Measurements from ENCODE around the gene TMEM94.

TMEM94 gene

DNA sequence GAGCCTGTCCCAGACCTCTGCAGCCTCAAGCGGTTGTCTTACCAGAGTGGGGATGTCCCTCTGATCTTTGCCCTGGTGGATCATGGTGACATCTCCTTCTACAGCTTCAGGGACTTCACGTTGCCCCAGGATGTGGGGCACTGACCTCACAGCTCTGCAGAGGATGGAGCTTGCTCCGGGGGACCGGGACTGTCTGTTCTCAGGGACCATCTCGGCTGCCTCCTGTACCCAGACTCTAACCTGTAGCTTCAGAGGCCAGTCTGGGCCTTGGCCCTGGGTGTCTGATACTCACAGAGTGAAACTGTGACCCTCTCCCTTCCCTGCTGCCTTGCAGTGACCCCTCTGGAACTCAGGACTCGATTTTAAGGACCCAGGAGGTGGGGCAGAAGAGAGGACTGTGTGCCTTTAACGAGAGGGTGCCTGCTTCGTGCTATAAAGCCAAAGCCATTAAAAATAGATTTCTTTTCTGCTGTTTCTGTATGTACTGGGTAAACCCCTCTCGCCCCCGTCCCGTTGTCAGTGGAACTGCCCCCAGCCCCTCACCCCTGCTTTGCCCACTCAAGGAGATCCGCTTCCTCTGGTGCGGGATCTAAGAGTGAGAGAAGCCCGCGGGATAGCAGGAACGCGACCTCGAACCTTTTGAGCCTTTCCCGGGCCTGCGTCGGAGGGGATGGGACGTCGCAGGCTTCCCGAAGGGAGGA lies 68.0 kb downstream of the TMEM94 start:
- Histone ChIP-seq H3K27ac (ENCODE audit: low read depth, low read length, poor library complexity, severe bottlenecking) (no peak overlapping the region), H3K9ac (ENCODE audit: low read length) (no peak overlapping the region; the same call in 1 of the 2 replicates), H3K4me3 (ENCODE audit: low read depth, low read length, poor library complexity, severe bottlenecking) (peak overlapping the region; percentile 69)

DNA sequence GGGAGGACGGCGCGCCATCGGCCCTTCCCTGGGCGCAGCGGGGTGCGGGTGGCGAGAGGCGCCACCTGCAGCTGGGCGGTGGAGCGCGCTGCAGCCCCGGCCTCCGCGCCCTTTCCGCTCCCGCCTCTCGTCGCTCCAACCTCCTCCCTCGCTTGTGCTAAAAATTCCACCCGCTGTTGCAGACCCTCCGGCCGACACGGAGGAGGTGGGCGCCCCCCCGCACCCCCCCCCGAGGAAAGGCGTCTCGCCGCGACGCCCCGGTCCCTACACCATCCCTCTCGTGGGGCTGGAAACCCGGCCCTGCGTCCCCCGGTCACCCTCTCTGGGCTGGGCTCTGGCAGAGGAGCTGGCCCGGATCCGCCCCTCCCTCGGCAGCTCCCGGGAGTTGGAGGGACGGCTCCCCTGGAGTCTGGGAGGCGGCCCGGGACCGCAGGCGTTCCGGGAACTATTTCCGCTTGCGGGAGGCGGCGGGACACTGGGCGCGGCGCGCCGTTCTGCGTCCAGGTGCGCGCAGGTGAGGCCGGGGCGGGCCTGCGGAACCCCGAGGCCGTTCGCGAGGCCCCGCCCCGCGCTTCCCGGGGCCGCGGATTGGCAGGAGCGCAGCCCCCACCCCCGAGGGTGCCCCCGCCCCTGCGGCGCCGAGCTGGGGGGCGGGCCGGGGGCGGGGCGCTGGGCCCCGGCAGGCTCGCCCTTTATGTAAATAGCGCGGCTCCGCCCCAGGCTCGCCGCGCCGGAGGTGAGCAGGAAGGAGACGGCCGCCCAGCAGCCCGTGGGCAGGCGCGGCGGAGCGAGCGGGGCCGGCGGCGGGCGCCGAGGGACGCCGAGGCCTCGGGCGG lies 68.8 kb downstream of the TMEM94 start, which contains the start of gene LLGL2:
TSS of gene LLGL2 (plus strand) at position 728 of the 836 bp plus-strand sequence. CDS start 17,730 bp downstream, outside the sequence.
- Histone ChIP-seq H3F3A (ENCODE audit: insufficient read depth, low read length) (no peaks in the 10 kb centered on the region), H3K36me3 (ENCODE audit: insufficient read depth, low read length) (no peaks in the 10 kb centered on the region), H3K27ac (ENCODE audit: low read depth, low read length, poor library complexity, severe bottlenecking) (no peak within 1 kb of the TSS), H3K9me3 (ENCODE audit: low read length) (no peaks in the 10 kb centered on the region), H3K4me1 (ENCODE audit: insufficient read depth, low read length, severe bottlenecking) (peaks cover 11% of the 10 kb centered on the region), H3K27me3 (ENCODE audit: insufficient read depth, low read length) (peaks cover 7% of the 10 kb centered on the region; the same call in 1 of the 2 replicates), H3K9me2 (ENCODE audit: low read depth, low read length) (no peaks in the 10 kb centered on the region), H3K9ac (ENCODE audit: low read length) (peak within 1 kb of the TSS; percentile 60; the same call in 1 of the 2 replicates), H3K79me2 (ENCODE audit: insufficient read depth, low read length) (no peaks in the 10 kb centered on the region), H4K20me1 (ENCODE audit: insufficient read depth, low read length) (no peaks in the 10 kb centered on the region), H2AFZ (ENCODE audit: low read length) (no peak within 1 kb of the TSS), H3K4me2 (ENCODE audit: low read length) (peak within 1 kb of the TSS; percentile 79), H3K4me3 (ENCODE audit: low read depth, low read length, poor library complexity, severe bottlenecking) (peak within 1 kb of the TSS; percentile 69)
- TF ChIP-seq, protein P1, sequence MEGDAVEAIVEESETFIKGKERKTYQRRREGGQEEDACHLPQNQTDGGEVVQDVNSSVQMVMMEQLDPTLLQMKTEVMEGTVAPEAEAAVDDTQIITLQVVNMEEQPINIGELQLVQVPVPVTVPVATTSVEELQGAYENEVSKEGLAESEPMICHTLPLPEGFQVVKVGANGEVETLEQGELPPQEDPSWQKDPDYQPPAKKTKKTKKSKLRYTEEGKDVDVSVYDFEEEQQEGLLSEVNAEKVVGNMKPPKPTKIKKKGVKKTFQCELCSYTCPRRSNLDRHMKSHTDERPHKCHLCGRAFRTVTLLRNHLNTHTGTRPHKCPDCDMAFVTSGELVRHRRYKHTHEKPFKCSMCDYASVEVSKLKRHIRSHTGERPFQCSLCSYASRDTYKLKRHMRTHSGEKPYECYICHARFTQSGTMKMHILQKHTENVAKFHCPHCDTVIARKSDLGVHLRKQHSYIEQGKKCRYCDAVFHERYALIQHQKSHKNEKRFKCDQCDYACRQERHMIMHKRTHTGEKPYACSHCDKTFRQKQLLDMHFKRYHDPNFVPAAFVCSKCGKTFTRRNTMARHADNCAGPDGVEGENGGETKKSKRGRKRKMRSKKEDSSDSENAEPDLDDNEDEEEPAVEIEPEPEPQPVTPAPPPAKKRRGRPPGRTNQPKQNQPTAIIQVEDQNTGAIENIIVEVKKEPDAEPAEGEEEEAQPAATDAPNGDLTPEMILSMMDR (IDR thresholded peaks at IDR 0.05; ENCODE audit: low read length), result peak; percentile 39; the same call in 1 of the 2 replicates
- no peak for TF ChIP-seq EZH2 (IDR thresholded peaks at IDR 0.05; ENCODE audit: borderline replicate concordance, low read length)

More for the DNA sequence above, 68.0 kb downstream of the TMEM94 start:
- H3K79me2 ChIP-seq (ENCODE audit: insufficient read depth, low read length), result no peaks in the 10 kb centered on the region
- peaks cover 7% of the 10 kb centered on the region; the same call in 1 of the 2 replicates for H3K27me3 ChIP-seq (ENCODE audit: insufficient read depth, low read length)
- no peaks in the 10 kb centered on the region for H4K20me1 ChIP-seq (ENCODE audit: insufficient read depth, low read length)
- no peak overlapping the region for H2AFZ ChIP-seq (ENCODE audit: low read length)
- peaks cover 11% of the 10 kb centered on the region for H3K4me1 ChIP-seq (ENCODE audit: insufficient read depth, low read length, severe bottlenecking)
- H3K4me2 ChIP-seq (ENCODE audit: low read length), result peak overlapping the region; percentile 79
- no peaks in the 10 kb centered on the region for H3F3A ChIP-seq (ENCODE audit: insufficient read depth, low read length)
- TF ChIP-seq, protein P1 (IDR thresholded peaks at IDR 0.05; ENCODE audit: low read length), result no peak
- TF ChIP-seq EZH2 (IDR thresholded peaks at IDR 0.05; ENCODE audit: borderline replicate concordance, low read length), result no peak
- H3K9me3 ChIP-seq (ENCODE audit: low read length), result no peaks in the 10 kb centered on the region
- H3K9me2 ChIP-seq (ENCODE audit: low read depth, low read length), result no peaks in the 10 kb centered on the region
- H3K36me3 ChIP-seq (ENCODE audit: insufficient read depth, low read length), result no peaks in the 10 kb centered on the region

DNA sequence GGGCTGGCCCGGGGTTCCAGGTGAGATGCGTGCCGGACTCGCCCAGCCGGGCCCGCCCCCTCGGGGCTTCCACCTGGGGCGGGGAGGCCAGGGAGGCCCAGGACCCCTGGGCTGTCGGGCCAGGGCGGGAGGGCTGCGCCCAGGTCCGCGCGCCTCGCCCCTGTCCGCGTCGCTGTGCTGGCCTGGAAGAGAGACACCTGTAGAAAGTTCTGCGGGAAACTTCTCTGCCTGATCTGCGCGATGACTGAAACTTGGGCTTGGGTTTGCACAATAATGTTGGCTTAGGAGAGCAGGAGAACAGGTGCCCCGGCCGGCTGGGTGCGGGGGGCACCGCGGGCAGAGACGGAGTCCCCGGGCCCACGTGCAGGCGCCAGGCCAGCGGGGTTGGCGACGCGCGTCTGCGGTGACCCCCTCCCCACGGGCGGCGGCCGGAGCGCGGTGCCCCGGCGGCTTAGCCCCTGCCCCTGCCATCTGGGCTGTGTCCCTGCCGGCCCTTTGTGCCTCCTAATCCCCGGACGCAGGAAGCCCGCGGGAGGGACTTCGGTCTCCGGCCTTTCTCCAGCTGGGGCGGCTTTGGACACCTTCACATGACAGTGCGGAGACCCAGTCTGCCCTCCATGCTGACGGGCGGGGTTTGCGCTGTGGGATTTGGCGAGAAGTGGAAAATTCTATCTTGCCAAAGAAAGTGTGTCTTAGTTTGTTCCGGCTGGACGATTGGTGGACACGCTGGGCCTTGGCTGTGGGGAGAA lies 69.5 kb downstream of the TMEM94 start:
- peak overlapping the region; percentile 57 for H3K4me3 ChIP-seq (ENCODE audit: low read depth, low read length, poor library complexity, severe bottlenecking)
- H3K9me3 ChIP-seq (ENCODE audit: low read length), result no peaks in the 10 kb centered on the region
- TF ChIP-seq EZH2 (IDR thresholded peaks at IDR 0.05; ENCODE audit: borderline replicate concordance, low read length), result no peak
- TF ChIP-seq, protein P1 (IDR thresholded peaks at IDR 0.05; ENCODE audit: low read length), result no peak
- no peaks in the 10 kb centered on the region for H3K79me2 ChIP-seq (ENCODE audit: insufficient read depth, low read length)
- H3K4me2 ChIP-seq (ENCODE audit: low read length), result peak overlapping the region; percentile 72
- H3F3A ChIP-seq (ENCODE audit: insufficient read depth, low read length), result no peaks in the 10 kb centered on the region
- H4K20me1 ChIP-seq (ENCODE audit: insufficient read depth, low read length), result no peaks in the 10 kb centered on the region
- no peaks in the 10 kb centered on the region for H3K9me2 ChIP-seq (ENCODE audit: low read depth, low read length)
- H3K27ac ChIP-seq (ENCODE audit: low read depth, low read length, poor library complexity, severe bottlenecking), result no peak overlapping the region
- H3K27me3 ChIP-seq (ENCODE audit: insufficient read depth, low read length), result peaks cover 7% of the 10 kb centered on the region; the same call in 1 of the 2 replicates
- H3K4me1 ChIP-seq (ENCODE audit: insufficient read depth, low read length, severe bottlenecking), result peaks cover 11% of the 10 kb centered on the region
- H3K36me3 ChIP-seq (ENCODE audit: insufficient read depth, low read length), result no peaks in the 10 kb centered on the region
- H2AFZ ChIP-seq (ENCODE audit: low read length), result no peak overlapping the region
- peak overlapping the region; percentile 44; the same call in 1 of the 2 replicates for H3K9ac ChIP-seq (ENCODE audit: low read length)

Measured in OCI-LY1 (cell line).